HepG2 (cell line): ENCODE measurements around the gene MT1A. TPM values are rescaled to one million over a fixed set of nuclear protein-coding genes. Genes with fewer than 3 reads are reported as not detected.
A peak's percentile ranks its signal among the peaks of the same experiment; 100 is the strongest.

ENCODE experiments used
- ARNT ChIP-seq: fragments of 450-650 bp; IDR thresholded peaks from 2 replicates; pipeline ENCODE4 v1.6.1; 2017
- ATF7 ChIP-seq, 2 experiments: fragments of 450-650 bp in 1 of 2; sonication (generic) in 1 of 2; formaldehyde crosslinking in 1 of 2; IDR thresholded peaks; 2 replicates each; pipeline versions ENCODE4 v1.4.0 to v1.6.1; 2016 to 2020; ENCODE audit warnings: antibody characterized with exemption in 1 of 2, mild to moderate bottlenecking in 1 of 2, missing genetic modification reagents in 1 of 2
- DMAP1 ChIP-seq: IDR thresholded peaks from 2 replicates; pipeline ENCODE4 v1.6.1; 2016
- HCFC1 ChIP-seq: fragments of 150-350 bp; IDR thresholded peaks from 2 replicates; pipeline ENCODE4 v1.6.1; 2014; ENCODE audit warnings: low read depth, low read length
- HOXD1 ChIP-seq: sonication (generic); formaldehyde crosslinking; IDR thresholded peaks from 2 replicates; pipeline ENCODE4 v1.5.0; 2020; ENCODE audit warnings: missing genetic modification reagents
- IRX3 ChIP-seq: sonication (generic); formaldehyde crosslinking; IDR thresholded peaks from 2 replicates; pipeline ENCODE4 v1.8.1; 2023; ENCODE audit warnings: mild to moderate bottlenecking, low read depth, missing genetic modification reagents, borderline replicate concordance
- JUN ChIP-seq: sonication (generic); formaldehyde crosslinking; IDR thresholded peaks from 2 replicates; pipeline ENCODE4 v1.4.0; 2020; ENCODE audit warnings: mild to moderate bottlenecking, missing genetic modification reagents
- KDM3A ChIP-seq: IDR thresholded peaks from 2 replicates; pipeline ENCODE4 v1.6.1; 2018; ENCODE audit warnings: low read depth, missing compliant biosample characterization
- KDM6A ChIP-seq: IDR thresholded peaks from 2 replicates; pipeline ENCODE4 v1.6.1; 2016; ENCODE audit warnings: low read depth
- TARDBP ChIP-seq: sonication (generic); formaldehyde crosslinking; IDR thresholded peaks from 2 replicates; pipeline ENCODE4 v1.8.0; 2022; ENCODE audit warnings: mild to moderate bottlenecking, missing genetic modification reagents
- ZFY ChIP-seq: sonication (generic); formaldehyde crosslinking; IDR thresholded peaks from 2 replicates; pipeline ENCODE4 v1.4.0; 2020; ENCODE audit warnings: missing genetic modification reagents
- ZNF10 ChIP-seq: sonication (generic); formaldehyde crosslinking; IDR thresholded peaks from 2 replicates; pipeline ENCODE4 v1.4.0; 2020; ENCODE audit warnings: mild to moderate bottlenecking, low read depth, missing genetic modification reagents, borderline replicate concordance
- ZNF24 ChIP-seq: fragments of 450-650 bp; IDR thresholded peaks from 2 replicates; pipeline ENCODE4 v1.6.1; 2017; ENCODE audit warnings: antibody characterized with exemption, mild to moderate bottlenecking
- ZNF329 ChIP-seq: sonication (generic); formaldehyde crosslinking; IDR thresholded peaks from 2 replicates; pipeline ENCODE4 v1.9.0; 2021; ENCODE audit warnings: low read depth, mild to moderate bottlenecking, missing genetic modification reagents
- ZNF44 ChIP-seq: sonication (generic); formaldehyde crosslinking; IDR thresholded peaks from 2 replicates; pipeline ENCODE4 v1.5.1; 2020; ENCODE audit warnings: mild to moderate bottlenecking, missing genetic modification reagents
- ZNF572 ChIP-seq: sonication (generic); formaldehyde crosslinking; IDR thresholded peaks from 2 replicates; pipeline ENCODE4 v1.5.1; 2020; ENCODE audit warnings: mild to moderate bottlenecking, missing genetic modification reagents
- ZNF674 ChIP-seq: sonication (generic); formaldehyde crosslinking; IDR thresholded peaks from 2 replicates; pipeline ENCODE4 v1.5.0; 2020; ENCODE audit warnings: low read depth, mild to moderate bottlenecking, missing genetic modification reagents
- polyA plus RNA-seq, 8 experiments: library from polyadenylated mRNA; depleted of rRNA in 3 of 8; stranded (reverse) in 7 of 8; unstranded in 1 of 8; fragments of >200 nt; fragmentation: Illumina TruSeq in 4 of 8; extraction: Trizol in 4 of 8; gene quantifications; 2 replicates each; pipeline versions ENCODE4 v1.2.1 to v1.2.3, GENCODE V29; 2011 to 2016; ENCODE audit warnings: low read depth in 4 of 8, missing spikeins in 1 of 8, mixed read lengths in 1 of 8; ENCODE audit not compliant: insufficient read depth in 1 of 8
- total RNA-seq, 5 experiments: library from RNA; depleted of rRNA; stranded (reverse); fragments of >200 nt; fragmentation: Illumina TruSeq; extraction: Trizol; gene quantifications; 2 replicates each; pipeline ENCODE4 v1.2.3, GENCODE V29; 2016; ENCODE audit warnings: low read depth in 1 of 5
- TF ChIP-seq, protein P1 (sequence below): IDR thresholded peaks from 2 replicates; pipeline ENCODE4 v1.6.1; 2016; ENCODE audit warnings: missing genetic modification reagents, missing compliant biosample characterization
- TF ChIP-seq, protein P2 (sequence below): sonication (generic); formaldehyde crosslinking; conservative IDR thresholded peaks from 2 replicates; pipeline ENCODE4 v1.4.0; 2020; ENCODE audit warnings: missing genetic modification reagents
- TF ChIP-seq, protein P3 (sequence below): sonication (generic); formaldehyde crosslinking; IDR thresholded peaks from 2 replicates; pipeline ENCODE4 v1.4.0; 2020; ENCODE audit warnings: mild to moderate bottlenecking, missing genetic modification reagents, borderline replicate concordance
- TF ChIP-seq, protein P4 (sequence below): sonication (generic); formaldehyde crosslinking; IDR thresholded peaks from 2 replicates; pipeline ENCODE4 v1.5.0; 2020; ENCODE audit warnings: missing genetic modification reagents

Gene MT1A
- total and polyA plus RNA-seq, 2 of the 13 experiments (the other 11 are each of a cell fraction or from before 2014, with no cell fraction given), result 8.3 to 10.4 TPM

DNA sequence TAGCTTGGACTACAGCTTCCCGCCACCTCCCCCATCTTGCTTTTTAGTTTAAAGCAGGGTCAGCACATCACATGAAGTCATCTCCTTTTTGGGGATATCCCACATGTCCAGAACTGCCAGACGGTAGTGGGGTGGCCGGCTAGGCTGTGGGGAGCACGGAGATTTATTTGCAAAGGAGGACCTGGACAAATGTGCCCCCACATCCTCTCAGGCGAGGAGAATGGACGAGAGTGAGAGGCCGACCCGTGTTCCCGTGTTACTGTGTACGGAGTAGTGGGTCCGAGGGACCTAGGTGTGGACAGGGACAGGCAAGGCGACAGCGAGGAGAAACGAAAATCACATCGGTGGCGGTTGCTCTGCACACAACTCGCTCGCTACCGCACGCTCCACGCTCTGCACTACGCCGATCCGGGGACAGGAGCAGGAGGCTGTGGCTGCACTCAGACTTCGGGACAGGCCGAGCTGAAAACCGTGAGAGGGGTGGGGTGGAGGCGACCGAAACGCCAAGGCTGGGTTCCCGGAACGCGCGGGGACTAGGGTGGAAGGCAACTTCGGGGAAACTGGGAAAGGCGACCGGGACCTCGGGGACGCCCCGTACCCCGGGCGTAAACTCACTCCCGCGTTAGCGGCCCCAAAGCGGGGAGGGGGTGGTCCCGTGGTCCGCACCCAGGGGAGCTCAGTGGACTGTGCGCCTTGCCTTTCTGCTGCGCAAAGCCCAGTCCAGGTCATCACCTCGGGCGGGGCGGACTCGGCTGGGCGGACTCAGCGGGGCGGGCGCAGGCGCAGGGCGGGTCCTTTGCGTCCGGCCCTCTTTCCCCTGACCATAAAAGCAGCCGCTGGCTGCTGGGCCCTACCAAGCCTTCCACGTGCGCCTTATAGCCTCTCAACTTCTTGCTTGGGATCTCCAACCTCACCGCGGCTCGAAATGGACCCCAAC, at the start of gene MT1A (continued):
- TF ChIP-seq, protein P1, sequence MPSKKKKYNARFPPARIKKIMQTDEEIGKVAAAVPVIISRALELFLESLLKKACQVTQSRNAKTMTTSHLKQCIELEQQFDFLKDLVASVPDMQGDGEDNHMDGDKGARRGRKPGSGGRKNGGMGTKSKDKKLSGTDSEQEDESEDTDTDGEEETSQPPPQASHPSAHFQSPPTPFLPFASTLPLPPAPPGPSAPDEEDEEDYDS (CRISPR knock-in tag), result peak; percentile 73
- no peak for TF ChIP-seq JUN
- TF ChIP-seq ATF7 (IDR thresholded peaks at IDR 0.05), result no peak
- peak; percentile 11; the same call in 1 of the 2 replicates for TF ChIP-seq ATF7 (CRISPR knock-in tag; IDR thresholded peaks at IDR 0.05)
- TF ChIP-seq TARDBP (CRISPR knock-in tag), result peak; percentile 30; the same call in 1 of the 2 replicates
- TF ChIP-seq ZNF44, result no peak
- TF ChIP-seq HOXD1 (CRISPR knock-in tag), result 0 out of 2 replicates have a peak, but pooled peaks have one; percentile 35
- TF ChIP-seq ARNT, result no peak
- TF ChIP-seq ZFY (CRISPR knock-in tag), result peak; percentile 37; the same call in 1 of the 2 replicates
- TF ChIP-seq ZNF674, result no peak
- no peak for TF ChIP-seq KDM6A (CRISPR knock-in tag)
- TF ChIP-seq, protein P2, sequence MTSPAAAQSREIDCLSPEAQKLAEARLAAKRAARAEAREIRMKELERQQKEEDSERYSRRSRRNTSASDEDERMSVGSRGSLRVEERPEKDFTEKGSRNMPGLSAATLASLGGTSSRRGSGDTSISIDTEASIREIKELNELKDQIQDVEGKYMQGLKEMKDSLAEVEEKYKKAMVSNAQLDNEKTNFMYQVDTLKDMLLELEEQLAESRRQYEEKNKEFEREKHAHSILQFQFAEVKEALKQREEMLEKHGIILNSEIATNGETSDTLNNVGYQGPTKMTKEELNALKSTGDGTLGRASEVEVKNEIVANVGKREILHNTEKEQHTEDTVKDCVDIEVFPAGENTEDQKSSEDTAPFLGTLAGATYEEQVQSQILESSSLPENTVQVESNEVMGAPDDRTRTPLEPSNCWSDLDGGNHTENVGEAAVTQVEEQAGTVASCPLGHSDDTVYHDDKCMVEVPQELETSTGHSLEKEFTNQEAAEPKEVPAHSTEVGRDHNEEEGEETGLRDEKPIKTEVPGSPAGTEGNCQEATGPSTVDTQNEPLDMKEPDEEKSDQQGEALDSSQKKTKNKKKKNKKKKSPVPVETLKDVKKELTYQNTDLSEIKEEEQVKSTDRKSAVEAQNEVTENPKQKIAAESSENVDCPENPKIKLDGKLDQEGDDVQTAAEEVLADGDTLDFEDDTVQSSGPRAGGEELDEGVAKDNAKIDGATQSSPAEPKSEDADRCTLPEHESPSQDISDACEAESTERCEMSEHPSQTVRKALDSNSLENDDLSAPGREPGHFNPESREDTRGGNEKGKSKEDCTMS (CRISPR knock-in tag), result no peak
- no peak for TF ChIP-seq ZNF24
- TF ChIP-seq IRX3 (CRISPR knock-in tag), result no peak
- 0 out of 2 replicates have a peak, but pooled peaks have one; percentile 15 for TF ChIP-seq ZNF329 (CRISPR knock-in tag)
- no peak for TF ChIP-seq DMAP1 (CRISPR knock-in tag)
- no peak; the same call in 1 of the 2 replicates for TF ChIP-seq KDM3A (CRISPR knock-in tag)
- TF ChIP-seq, protein P3, sequence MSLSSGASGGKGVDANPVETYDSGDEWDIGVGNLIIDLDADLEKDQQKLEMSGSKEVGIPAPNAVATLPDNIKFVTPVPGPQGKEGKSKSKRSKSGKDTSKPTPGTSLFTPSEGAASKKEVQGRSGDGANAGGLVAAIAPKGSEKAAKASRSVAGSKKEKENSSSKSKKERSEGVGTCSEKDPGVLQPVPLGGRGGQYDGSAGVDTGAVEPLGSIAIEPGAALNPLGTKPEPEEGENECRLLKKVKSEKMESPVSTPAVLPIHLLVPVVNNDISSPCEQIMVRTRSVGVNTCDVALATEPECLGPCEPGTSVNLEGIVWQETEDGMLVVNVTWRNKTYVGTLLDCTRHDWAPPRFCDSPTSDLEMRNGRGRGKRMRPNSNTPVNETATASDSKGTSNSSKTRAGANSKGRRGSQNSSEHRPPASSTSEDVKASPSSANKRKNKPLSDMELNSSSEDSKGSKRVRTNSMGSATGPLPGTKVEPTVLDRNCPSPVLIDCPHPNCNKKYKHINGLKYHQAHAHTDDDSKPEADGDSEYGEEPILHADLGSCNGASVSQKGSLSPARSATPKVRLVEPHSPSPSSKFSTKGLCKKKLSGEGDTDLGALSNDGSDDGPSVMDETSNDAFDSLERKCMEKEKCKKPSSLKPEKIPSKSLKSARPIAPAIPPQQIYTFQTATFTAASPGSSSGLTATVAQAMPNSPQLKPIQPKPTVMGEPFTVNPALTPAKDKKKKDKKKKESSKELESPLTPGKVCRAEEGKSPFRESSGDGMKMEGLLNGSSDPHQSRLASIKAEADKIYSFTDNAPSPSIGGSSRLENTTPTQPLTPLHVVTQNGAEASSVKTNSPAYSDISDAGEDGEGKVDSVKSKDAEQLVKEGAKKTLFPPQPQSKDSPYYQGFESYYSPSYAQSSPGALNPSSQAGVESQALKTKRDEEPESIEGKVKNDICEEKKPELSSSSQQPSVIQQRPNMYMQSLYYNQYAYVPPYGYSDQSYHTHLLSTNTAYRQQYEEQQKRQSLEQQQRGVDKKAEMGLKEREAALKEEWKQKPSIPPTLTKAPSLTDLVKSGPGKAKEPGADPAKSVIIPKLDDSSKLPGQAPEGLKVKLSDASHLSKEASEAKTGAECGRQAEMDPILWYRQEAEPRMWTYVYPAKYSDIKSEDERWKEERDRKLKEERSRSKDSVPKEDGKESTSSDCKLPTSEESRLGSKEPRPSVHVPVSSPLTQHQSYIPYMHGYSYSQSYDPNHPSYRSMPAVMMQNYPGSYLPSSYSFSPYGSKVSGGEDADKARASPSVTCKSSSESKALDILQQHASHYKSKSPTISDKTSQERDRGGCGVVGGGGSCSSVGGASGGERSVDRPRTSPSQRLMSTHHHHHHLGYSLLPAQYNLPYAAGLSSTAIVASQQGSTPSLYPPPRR (CRISPR knock-in tag), result no peak
- TF ChIP-seq, protein P4, sequence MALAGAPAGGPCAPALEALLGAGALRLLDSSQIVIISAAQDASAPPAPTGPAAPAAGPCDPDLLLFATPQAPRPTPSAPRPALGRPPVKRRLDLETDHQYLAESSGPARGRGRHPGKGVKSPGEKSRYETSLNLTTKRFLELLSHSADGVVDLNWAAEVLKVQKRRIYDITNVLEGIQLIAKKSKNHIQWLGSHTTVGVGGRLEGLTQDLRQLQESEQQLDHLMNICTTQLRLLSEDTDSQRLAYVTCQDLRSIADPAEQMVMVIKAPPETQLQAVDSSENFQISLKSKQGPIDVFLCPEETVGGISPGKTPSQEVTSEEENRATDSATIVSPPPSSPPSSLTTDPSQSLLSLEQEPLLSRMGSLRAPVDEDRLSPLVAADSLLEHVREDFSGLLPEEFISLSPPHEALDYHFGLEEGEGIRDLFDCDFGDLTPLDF (CRISPR knock-in tag), result no peak
- no peak for TF ChIP-seq ZNF10
- no peak for TF ChIP-seq HCFC1
- no peak for TF ChIP-seq ZNF572 (CRISPR knock-in tag)
